GM12872 (cell line): ENCODE data around the gene CFAP74.

Experiments
- CTCF ChIP-seq: IDR thresholded peaks from 3 replicates; pipeline ENCODE4 v1.5.1; 2011; ENCODE audit warnings: low read depth, mild to moderate bottlenecking, low read length, moderate library complexity; ENCODE audit not compliant: insufficient read depth

Gene CFAP74

GRCh38 chr1:1968767-1969504, 34.6 kb downstream of the CFAP74 start:
- TF ChIP-seq CTCF = no peak

- no peak for TF ChIP-seq CTCF
Observed at GRCh38 chr1:1967879-1968278, 35.7 kb downstream of the CFAP74 start.

DNA sequence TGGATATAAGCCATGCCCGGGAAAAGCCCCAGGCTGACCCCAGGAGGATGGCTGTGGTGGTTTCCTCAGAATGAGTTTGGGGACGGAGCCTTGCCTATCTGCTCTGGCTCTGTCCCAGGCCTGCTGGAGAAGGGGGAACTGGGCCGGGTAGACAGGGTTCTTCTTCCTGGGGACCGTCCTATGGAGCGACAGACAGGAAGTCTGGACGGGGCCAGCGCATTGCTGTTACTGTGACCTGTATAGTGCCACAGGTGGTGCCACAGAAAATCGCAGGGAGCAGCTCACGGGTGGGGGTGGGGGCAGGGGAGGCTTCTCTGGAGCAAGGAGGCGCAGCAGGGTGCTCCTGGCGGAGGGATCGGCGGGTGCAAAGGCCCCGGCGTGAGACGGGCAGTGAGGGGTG, 36.4 kb downstream of the CFAP74 start:
- TF ChIP-seq CTCF = no peak

GRCh38 chr1:1966071-1966740, 37.4 kb downstream of the CFAP74 start:
- TF ChIP-seq CTCF = no peak

- TF ChIP-seq CTCF = no peak
Observed at GRCh38 chr1:1965546-1965945, 38.0 kb downstream of the CFAP74 start.

DNA sequence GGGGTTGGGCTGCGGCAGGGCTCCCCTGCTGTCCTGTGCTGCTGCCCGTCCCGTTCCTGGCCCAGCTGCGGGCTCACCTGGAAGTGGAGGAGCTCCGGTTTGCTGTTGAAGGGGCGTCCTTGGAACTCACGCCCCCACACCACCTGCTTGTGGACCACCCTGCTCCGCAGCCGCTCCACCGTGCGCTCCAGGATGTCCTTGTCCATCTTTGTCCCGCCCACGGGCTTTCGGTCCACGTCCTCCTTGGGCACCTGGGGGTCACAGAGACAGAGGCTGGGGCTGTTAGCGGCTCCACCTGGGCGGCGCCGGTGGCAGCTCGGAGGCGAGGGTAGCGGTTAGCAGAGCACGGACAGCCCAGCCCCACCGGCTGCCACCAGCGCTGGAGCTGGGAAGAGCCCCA, 38.8 kb downstream of the CFAP74 start:
- TF ChIP-seq CTCF = no peak

DNA sequence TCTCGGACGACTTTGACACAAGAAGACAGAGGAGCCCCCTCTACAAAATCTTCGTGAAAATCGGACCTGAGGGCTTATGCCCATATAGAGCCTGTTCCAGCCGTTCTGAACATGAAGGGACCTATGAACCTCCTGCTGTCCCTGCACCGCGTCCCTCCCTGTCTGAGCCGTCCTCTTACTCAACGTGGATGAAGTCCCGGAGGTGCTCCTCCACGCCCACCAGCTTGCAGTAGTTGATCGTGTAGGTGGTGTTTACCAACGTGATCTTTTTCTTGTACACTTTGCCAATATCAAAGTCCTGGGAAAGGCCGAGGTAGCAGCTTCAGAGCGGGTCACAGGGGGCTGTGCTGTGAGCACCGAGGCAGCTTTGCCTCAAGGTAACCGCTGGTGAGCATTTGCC, 40.0 kb downstream of the CFAP74 start:
- TF ChIP-seq CTCF = no peak
